NCI-H2227 treated with DMSO at 0.1 percent for 48 hours (cell line): Measurements from ENCODE around the gene SP7.
"Not testable (repeated sequence)": the region's sequence is repeated elsewhere in the genome, so short reads cannot be mapped to it uniquely, and the experiment has no call there.

Experiments
- DNase-seq: peaks from one replicate; lab custom pipeline; 2025; lab: John Stamatoyannopoulos, UW

Gene SP7

GRCh38 chr12:53336181-53336681 is at the start of gene SP7:
Gene SP7 (minus strand): TSS chr12:53336354. CDS start chr12:53335646, 708 bp downstream.
- peak; percentile 29 for DNase-seq

GRCh38 chr12:53383258-53383657 is 47.1 kb upstream of the SP7 start:
- DNase-seq = no peak

GRCh38 chr12:53381731-53382630 is 45.8 kb upstream of the SP7 start:
- no peak for DNase-seq

- DNase-seq = no peak
Measured at GRCh38 chr12:53380794-53381730, 44.9 kb upstream of the SP7 start.

GRCh38 chr12:53380104-53380793 is 44.1 kb upstream of the SP7 start, which contains the start of gene SP1:
Gene SP1 (plus strand): TSS chr12:53380176. CDS start chr12:53380292, 116 bp downstream.
- DNase-seq = peak; percentile 79

- DNase-seq = peak; percentile 99
Measured at GRCh38 chr12:53379389-53380103, 43.4 kb upstream of the SP7 start.

- DNase-seq = no peak
Measured at GRCh38 chr12:53378724-53379388, 42.7 kb upstream of the SP7 start.

GRCh38 chr12:53378222-53378621 is 42.1 kb upstream of the SP7 start:
- no peak for DNase-seq

- DNase-seq = no peak
Measured at GRCh38 chr12:53376747-53377146, 40.6 kb upstream of the SP7 start.

- DNase-seq = not testable (repeated sequence)
Measured at GRCh38 chr12:53374277-53374676, 38.1 kb upstream of the SP7 start.

- not testable (repeated sequence) for DNase-seq
Measured at GRCh38 chr12:53373554-53374133, 37.5 kb upstream of the SP7 start.

GRCh38 chr12:53365245-53365904 is 29.2 kb upstream of the SP7 start:
- DNase-seq = no peak

GRCh38 chr12:53361638-53362037 is 25.5 kb upstream of the SP7 start:
- DNase-seq = not testable (repeated sequence)

- DNase-seq = no peak
Measured at GRCh38 chr12:53358836-53359419, 22.8 kb upstream of the SP7 start.

GRCh38 chr12:53355121-53355520 is 19.0 kb upstream of the SP7 start:
- no peak for DNase-seq

GRCh38 chr12:53353257-53353655 is 17.1 kb upstream of the SP7 start:
- no peak for DNase-seq

- DNase-seq = peak; percentile 77
Measured at GRCh38 chr12:53352331-53353256, 16.4 kb upstream of the SP7 start.

- no peak for DNase-seq
Measured at GRCh38 chr12:53347905-53348304, 11.8 kb upstream of the SP7 start.
